Testis (tissue), 3 donors: ENCODE results near the gene TENT5C. TPM values are rescaled to one million over a fixed set of nuclear protein-coding genes. Genes with fewer than 3 reads are reported as not detected.

ENCODE experiments used
- DNase-seq: peaks from one replicate; pipeline ENCODE4 v3.0.0-alpha.2; 2019
- H3K27ac ChIP-seq, 2 donors: fragments of 200-600 bp; sonication (generic); one replicate each; pipeline ENCODE4 v1.5.1; 2019
- H3K27me3 ChIP-seq: fragments of 200-600 bp; sonication (generic); one replicate; pipeline ENCODE4 v1.5.1; 2019
- H3K36me3 ChIP-seq: fragments of 200-600 bp; sonication (generic); one replicate; pipeline ENCODE4 v1.5.1; 2017; ENCODE audit warnings: low read depth; ENCODE audit errors: missing control alignments
- H3K4me1 ChIP-seq: fragments of 200-600 bp; sonication (generic); one replicate; pipeline ENCODE4 v1.5.1; 2019
- H3K4me3 ChIP-seq, 2 donors: fragments of 200-600 bp; sonication (generic); one replicate each; pipeline ENCODE4 v1.5.1; 2017 to 2019
- H3K9me3 ChIP-seq: fragments of 200-600 bp; sonication (generic); one replicate; pipeline ENCODE4 v1.5.1; 2017
- CTCF ChIP-seq, 3 experiments: fragments of 450-650 bp in 2 of 3; fragments of 200-600 bp in 1 of 3; sonication (generic) in 1 of 3; IDR thresholded peaks; one replicate each; pipeline ENCODE4 v1.5.1; 2016 to 2019; ENCODE audit warnings: antibody characterized with exemption in 3 of 3, mild to moderate bottlenecking in 2 of 3, moderate library complexity in 1 of 3
- POLR2A ChIP-seq: fragments of 450-650 bp; IDR thresholded peaks from one replicate; pipeline ENCODE4 v1.6.1; 2017; ENCODE audit warnings: antibody characterized with exemption, mild to moderate bottlenecking, moderate library complexity
- WGBS, 2 donors: methylation state at CpG; one replicate each; pipeline ENCODE4 v1.1.5; 2018; 5-methylcytosine and 5-hydroxymethylcytosine counted together
- intact Hi-C: fragments of 100-400 bp; cut with DNase I; formaldehyde crosslinking; loops from one replicate; pipeline ENCODE4 v1.15.1; 2023; ENCODE audit warnings: low total_unique reads
- polyA plus RNA-seq: library from polyadenylated mRNA; stranded (reverse); fragments of 350-450 nt; fragmentation: Illumina TruSeq; extraction: RNeasy Lipid Tissue Mini Kit (QIAGEN cat#74804); gene quantifications from one replicate; pipeline ENCODE4 v1.2.3, GENCODE V29; 2014; ENCODE audit warnings: low read depth, low replicate concordance; ENCODE audit not compliant: insufficient read depth
- total RNA-seq, 2 donors: library from RNA; depleted of rRNA; stranded (reverse); fragments of >200 nt; gene quantifications; one replicate each; pipeline ENCODE4 v1.2.3, GENCODE V29; 2016

Gene TENT5C
- total and polyA plus RNA-seq, 3 donors from 2014 or later, result 38.4 to 72.4 (median 67.3) TPM

- 91% methylated on average over 6 of the region's 6 CpGs for WGBS, 2 donors
- Histone ChIP-seq H3K36me3 (no peaks in the 10 kb centered on the region), H3K4me1 (no peaks in the 10 kb centered on the region), H3K4me3 (no peak overlapping the region), H3K9me3 (no peaks in the 10 kb centered on the region), H3K27ac (no peak overlapping the region), H3K27me3 (no peaks in the 10 kb centered on the region)
- DNase-seq, result no peak
- no peak for TF ChIP-seq POLR2A
- TF ChIP-seq CTCF (IDR thresholded peaks at IDR 0.05), result no peak
- intact Hi-C loops, result no loop called here
These were observed 58.5 kb downstream of the TENT5C start for GRCh38 chr1:117664314-117664713.

GRCh38 chr1:117665556-117666270 lies 59.9 kb downstream of the TENT5C start:
- DNase-seq, result no peak
- intact Hi-C loops, result no loop called here
- TF ChIP-seq POLR2A (no peak), CTCF (IDR thresholded peaks at IDR 0.05) (no peak)

GRCh38 chr1:117669572-117669971 lies 63.7 kb downstream of the TENT5C start:
- TF ChIP-seq CTCF (IDR thresholded peaks at IDR 0.05) (no peak), POLR2A (no peak)
- H3K4me1 ChIP-seq, result peaks cover 10% of the 10 kb centered on the region
- intact Hi-C loops, result no loop called here
- no peaks in the 10 kb centered on the region for H3K9me3 ChIP-seq
- DNase-seq, result no peak
- no peak overlapping the region for H3K4me3 ChIP-seq
- H3K36me3 ChIP-seq, result no peaks in the 10 kb centered on the region
- no peak overlapping the region for H3K27ac ChIP-seq
- WGBS, 2 donors, result 87 to 92% methylated on average over 7 of the region's 7 CpGs
- no peaks in the 10 kb centered on the region for H3K27me3 ChIP-seq

More at GRCh38 chr1:117665556-117666270, 59.9 kb downstream of the TENT5C start:
- Histone ChIP-seq H3K4me3 (no peak overlapping the region), H3K9me3 (no peaks in the 10 kb centered on the region), H3K27me3 (no peaks in the 10 kb centered on the region), H3K4me1 (no peaks in the 10 kb centered on the region), H3K36me3 (no peaks in the 10 kb centered on the region), H3K27ac (no peak overlapping the region)
- 91 to 94% methylated on average over 5 of the region's 5 CpGs for WGBS, 2 donors

GRCh38 chr1:117670976-117671780 lies 65.3 kb downstream of the TENT5C start:
- Histone ChIP-seq H3K27me3 (no peaks in the 10 kb centered on the region), H3K4me3 (no peak overlapping the region), H3K27ac (no peak overlapping the region), H3K36me3 (no peaks in the 10 kb centered on the region), H3K9me3 (no peaks in the 10 kb centered on the region), H3K4me1 (peaks cover 10% of the 10 kb centered on the region)
- TF ChIP-seq CTCF (IDR thresholded peaks at IDR 0.05), result no peak
- no peak for TF ChIP-seq POLR2A
- 88 to 90% methylated on average over 15 of the region's 15 CpGs for WGBS, 2 donors
- intact Hi-C loops, result no loop called here
- no peak for DNase-seq
